ENCODE measurements around the gene BCL2L13.

BCL2L13 gene

DNA sequence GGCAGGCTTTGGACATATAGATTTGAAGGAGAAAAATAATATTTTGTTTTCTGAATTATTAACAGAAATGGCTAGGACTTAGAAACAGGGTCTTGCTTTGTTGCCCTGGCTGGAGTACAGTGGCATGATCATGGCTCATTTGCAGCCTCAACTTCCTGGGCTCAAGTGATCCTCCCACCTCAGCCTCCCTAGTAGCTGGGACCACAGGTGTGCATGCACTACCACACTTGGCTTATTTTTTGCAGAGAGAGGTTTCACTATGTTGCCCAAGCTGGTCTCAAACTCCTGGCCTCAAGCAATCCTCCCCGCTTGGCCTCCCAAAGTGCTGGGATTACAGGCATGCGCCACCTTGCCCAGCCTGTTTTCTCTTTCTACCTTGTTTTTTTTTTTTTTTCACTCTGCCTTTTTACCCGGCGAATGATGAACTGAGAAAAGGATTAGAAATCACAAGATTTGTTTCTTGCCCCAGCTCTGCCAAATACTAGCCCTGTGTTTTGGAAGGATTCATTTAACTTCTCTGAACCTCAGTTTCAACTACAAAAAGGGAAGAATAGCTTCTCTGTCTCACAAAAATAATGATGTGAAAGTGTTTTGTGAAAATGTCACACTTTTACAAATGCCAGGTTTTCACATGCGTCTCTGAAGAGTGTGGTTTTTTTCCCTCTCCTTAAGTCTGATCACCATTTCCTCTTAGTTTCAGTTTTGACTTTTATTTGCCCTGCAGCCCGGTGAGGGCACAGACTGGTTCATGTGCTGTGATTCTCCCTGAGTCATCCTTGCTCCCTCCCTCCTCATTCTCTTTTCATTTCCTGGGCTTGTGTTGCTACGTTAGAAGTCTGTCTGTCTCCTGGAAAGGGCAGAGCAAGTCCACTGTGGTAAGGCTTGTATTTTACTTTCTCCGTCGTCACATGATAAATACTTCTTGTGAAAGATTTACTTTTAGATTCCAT lies 67.7 kb downstream of the BCL2L13 start:
- H3K4me1 ChIP-seq (ENCODE audit: low read length): peaks cover 18% of the 10 kb centered on the region
- H3K27me3 ChIP-seq (replicated peaks; ENCODE audit: insufficient read depth, low read length): no peaks in the 10 kb centered on the region
- H3K36me3 ChIP-seq (replicated peaks; ENCODE audit: insufficient read depth, low read length): no peaks in the 10 kb centered on the region
- peak; percentile 88 for DNase-seq
- H3K9me2 ChIP-seq (replicated peaks; ENCODE audit: insufficient read depth, low read length): no peaks in the 10 kb centered on the region
- H3F3A ChIP-seq (ENCODE audit: insufficient read depth, low read length): peaks cover 17% of the 10 kb centered on the region
- no peak overlapping the region for H3K9ac ChIP-seq (ENCODE audit: low read length)
- H3K27ac ChIP-seq (ENCODE audit: low read length): peak overlapping the region; percentile 56; the same call in 1 of the 2 replicates
- peaks cover 6% of the 10 kb centered on the region; the same call in 1 of the 2 replicates for H4K20me1 ChIP-seq (ENCODE audit: insufficient read depth, low read length)
- H3K9me3 ChIP-seq (replicated peaks; ENCODE audit: insufficient read depth, low read length): no peaks in the 10 kb centered on the region
- TF ChIP-seq EZH2phosphoT487 (IDR thresholded peaks at IDR 0.05; ENCODE audit: low read length) (no peak), EZH2 (optimal IDR thresholded peaks at IDR 0.05; ENCODE audit: low read depth, low read length) (no peak), CTCF (IDR thresholded peaks at IDR 0.05; ENCODE audit: low read length) (no peak)
- H3K79me2 ChIP-seq (ENCODE audit: low read length): no peaks in the 10 kb centered on the region
- no peak overlapping the region for H3K4me3 ChIP-seq (ENCODE audit: low read length)
- H3K4me2 ChIP-seq (ENCODE audit: low read depth, low read length): peak overlapping the region; percentile 44; the same call in 1 of the 2 replicates
- no peak overlapping the region for H2AFZ ChIP-seq (ENCODE audit: low read length)

- Histone ChIP-seq H3K4me2 (ENCODE audit: low read depth, low read length) (peak overlapping the region; percentile 22; the same call in 1 of the 2 replicates), H3K27ac (ENCODE audit: low read length) (peak overlapping the region; percentile 56; the same call in 1 of the 2 replicates), H3K27me3 (replicated peaks; ENCODE audit: insufficient read depth, low read length) (no peaks in the 10 kb centered on the region), H3K9ac (ENCODE audit: low read length) (no peak overlapping the region), H3F3A (ENCODE audit: insufficient read depth, low read length) (peaks cover 17% of the 10 kb centered on the region), H3K4me3 (ENCODE audit: low read length) (no peak overlapping the region), H3K4me1 (ENCODE audit: low read length) (peaks cover 18% of the 10 kb centered on the region), H3K36me3 (replicated peaks; ENCODE audit: insufficient read depth, low read length) (no peaks in the 10 kb centered on the region), H3K9me3 (replicated peaks; ENCODE audit: insufficient read depth, low read length) (no peaks in the 10 kb centered on the region), H2AFZ (ENCODE audit: low read length) (no peak overlapping the region), H4K20me1 (ENCODE audit: insufficient read depth, low read length) (peaks cover 6% of the 10 kb centered on the region; the same call in 1 of the 2 replicates), H3K9me2 (replicated peaks; ENCODE audit: insufficient read depth, low read length) (no peaks in the 10 kb centered on the region), H3K79me2 (ENCODE audit: low read length) (no peaks in the 10 kb centered on the region)
- DNase-seq: no peak
- TF ChIP-seq CTCF (IDR thresholded peaks at IDR 0.05; ENCODE audit: low read length) (no peak), EZH2phosphoT487 (IDR thresholded peaks at IDR 0.05; ENCODE audit: low read length) (no peak), EZH2 (optimal IDR thresholded peaks at IDR 0.05; ENCODE audit: low read depth, low read length) (no peak)
These were observed 68.4 kb downstream of the BCL2L13 start for GRCh38 chr22:17706947-17707346.

GRCh38 chr22:17707526-17707925 lies 69.0 kb downstream of the BCL2L13 start:
- peaks cover 18% of the 10 kb centered on the region for H3K4me1 ChIP-seq (ENCODE audit: low read length)
- H3K27ac ChIP-seq (ENCODE audit: low read length): no peak overlapping the region
- no peak overlapping the region for H3K4me2 ChIP-seq (ENCODE audit: low read depth, low read length)
- no peak overlapping the region for H3K9ac ChIP-seq (ENCODE audit: low read length)
- peaks cover 6% of the 10 kb centered on the region; the same call in 1 of the 2 replicates for H4K20me1 ChIP-seq (ENCODE audit: insufficient read depth, low read length)
- H3K9me3 ChIP-seq (replicated peaks; ENCODE audit: insufficient read depth, low read length): no peaks in the 10 kb centered on the region
- no peaks in the 10 kb centered on the region for H3K36me3 ChIP-seq (replicated peaks; ENCODE audit: insufficient read depth, low read length)
- no peak overlapping the region for H2AFZ ChIP-seq (ENCODE audit: low read length)
- no peaks in the 10 kb centered on the region for H3K79me2 ChIP-seq (ENCODE audit: low read length)
- H3K4me3 ChIP-seq (ENCODE audit: low read length): no peak overlapping the region
- H3K27me3 ChIP-seq (replicated peaks; ENCODE audit: insufficient read depth, low read length): no peaks in the 10 kb centered on the region
- no peaks in the 10 kb centered on the region for H3K9me2 ChIP-seq (replicated peaks; ENCODE audit: insufficient read depth, low read length)
- peaks cover 17% of the 10 kb centered on the region for H3F3A ChIP-seq (ENCODE audit: insufficient read depth, low read length)
- no peak for DNase-seq
- TF ChIP-seq CTCF (IDR thresholded peaks at IDR 0.05; ENCODE audit: low read length) (no peak), EZH2 (optimal IDR thresholded peaks at IDR 0.05; ENCODE audit: low read depth, low read length) (no peak), EZH2phosphoT487 (IDR thresholded peaks at IDR 0.05; ENCODE audit: low read length) (no peak)

All from MM.1S (cell line).